ENCODE data around the gene TLX2.

The TLX2 gene

DNA sequence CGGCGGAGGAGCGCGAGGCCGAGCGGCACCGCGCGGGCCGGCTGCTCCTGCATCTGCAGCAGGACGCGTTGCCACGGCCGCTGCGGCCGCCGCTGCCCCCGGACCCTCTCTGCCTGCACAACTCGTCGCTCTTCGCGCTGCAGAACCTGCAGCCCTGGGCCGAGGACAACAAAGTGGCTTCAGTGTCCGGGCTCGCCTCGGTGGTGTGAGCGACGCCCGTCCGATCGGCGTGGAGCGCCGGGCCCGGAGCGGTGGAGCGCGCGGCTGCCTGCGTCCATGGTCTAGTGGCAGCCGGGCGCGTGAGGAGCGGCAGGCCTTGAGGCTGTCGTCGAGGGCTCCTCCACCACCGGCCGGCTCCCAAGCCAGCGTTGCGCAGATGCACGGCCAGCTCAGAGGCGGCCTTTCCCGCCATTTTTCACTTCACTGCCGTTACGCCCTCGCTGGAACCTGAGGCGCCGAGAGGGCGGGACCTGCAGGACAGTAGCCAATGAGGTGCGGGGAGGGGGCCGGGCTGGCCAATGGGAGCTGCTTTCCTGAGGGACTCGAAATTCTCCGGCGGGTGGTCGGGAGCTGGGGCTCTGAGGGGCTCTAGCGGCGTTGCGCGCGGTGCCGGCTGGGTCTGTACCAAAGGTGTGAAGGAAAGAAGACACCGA, 1.9 kb downstream of the TLX2 start:
- Histone ChIP-seq H3K9ac (ENCODE audit: low read length) (no peak overlapping the region), H3K9me3 (ENCODE audit: insufficient read depth, low read length) (no peaks in the 10 kb centered on the region), H3K27me3 (ENCODE audit: low read depth, low read length) (no peaks in the 10 kb centered on the region), H3K4me1 (ENCODE audit: low read length) (peaks cover 16% of the 10 kb centered on the region), H3K4me2 (ENCODE audit: low read length) (no peak overlapping the region), H3K36me3 (replicated peaks; ENCODE audit: low read depth, low read length) (peaks cover 5% of the 10 kb centered on the region), H4K20me1 (ENCODE audit: insufficient read depth, low read length) (no peaks in the 10 kb centered on the region), H3K4me3 (ENCODE audit: low read length) (no peak overlapping the region), H3K27ac (ENCODE audit: low read length) (no peak overlapping the region), H3K79me2 (ENCODE audit: low read length) (no peaks in the 10 kb centered on the region), H2AFZ (ENCODE audit: low read depth, low read length) (no peak overlapping the region)
- TF ChIP-seq EZH2phosphoT487 (IDR thresholded peaks at IDR 0.05; ENCODE audit: low read depth) = no peak
- TF ChIP-seq, protein P1, sequence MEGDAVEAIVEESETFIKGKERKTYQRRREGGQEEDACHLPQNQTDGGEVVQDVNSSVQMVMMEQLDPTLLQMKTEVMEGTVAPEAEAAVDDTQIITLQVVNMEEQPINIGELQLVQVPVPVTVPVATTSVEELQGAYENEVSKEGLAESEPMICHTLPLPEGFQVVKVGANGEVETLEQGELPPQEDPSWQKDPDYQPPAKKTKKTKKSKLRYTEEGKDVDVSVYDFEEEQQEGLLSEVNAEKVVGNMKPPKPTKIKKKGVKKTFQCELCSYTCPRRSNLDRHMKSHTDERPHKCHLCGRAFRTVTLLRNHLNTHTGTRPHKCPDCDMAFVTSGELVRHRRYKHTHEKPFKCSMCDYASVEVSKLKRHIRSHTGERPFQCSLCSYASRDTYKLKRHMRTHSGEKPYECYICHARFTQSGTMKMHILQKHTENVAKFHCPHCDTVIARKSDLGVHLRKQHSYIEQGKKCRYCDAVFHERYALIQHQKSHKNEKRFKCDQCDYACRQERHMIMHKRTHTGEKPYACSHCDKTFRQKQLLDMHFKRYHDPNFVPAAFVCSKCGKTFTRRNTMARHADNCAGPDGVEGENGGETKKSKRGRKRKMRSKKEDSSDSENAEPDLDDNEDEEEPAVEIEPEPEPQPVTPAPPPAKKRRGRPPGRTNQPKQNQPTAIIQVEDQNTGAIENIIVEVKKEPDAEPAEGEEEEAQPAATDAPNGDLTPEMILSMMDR (IDR thresholded peaks at IDR 0.05; ENCODE audit: low read depth, low read length) = no peak

DNA sequence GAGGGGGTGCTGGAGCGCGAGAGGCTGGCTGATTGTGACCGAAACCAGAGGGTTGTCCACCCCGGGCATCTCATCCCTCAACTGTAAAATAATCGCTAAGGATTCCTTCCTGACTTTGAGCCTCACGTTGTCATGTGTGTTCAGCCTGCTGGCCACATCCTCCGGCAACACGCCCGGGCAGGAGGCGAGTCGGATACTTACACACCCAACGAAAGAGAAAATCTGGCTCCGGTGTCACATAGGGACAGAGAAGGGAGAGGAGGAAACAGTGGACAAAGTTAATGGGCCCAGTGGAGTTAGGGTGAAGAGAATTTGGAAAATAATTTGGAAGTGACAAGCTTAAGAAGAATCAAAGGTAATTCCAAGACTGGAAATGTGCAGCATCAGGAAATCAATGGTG, 2.4 kb downstream of the TLX2 start:
- TF ChIP-seq, protein P1 (IDR thresholded peaks at IDR 0.05; ENCODE audit: low read depth, low read length) = no peak
- TF ChIP-seq EZH2phosphoT487 (IDR thresholded peaks at IDR 0.05; ENCODE audit: low read depth) = no peak
- Histone ChIP-seq H3K9ac (ENCODE audit: low read length) (no peak overlapping the region), H3K4me2 (ENCODE audit: low read length) (no peak overlapping the region), H3K27me3 (ENCODE audit: low read depth, low read length) (no peaks in the 10 kb centered on the region), H3K27ac (ENCODE audit: low read length) (no peak overlapping the region), H3K4me1 (ENCODE audit: low read length) (peaks cover 16% of the 10 kb centered on the region), H3K79me2 (ENCODE audit: low read length) (no peaks in the 10 kb centered on the region), H2AFZ (ENCODE audit: low read depth, low read length) (no peak overlapping the region), H3K4me3 (ENCODE audit: low read length) (no peak overlapping the region), H4K20me1 (ENCODE audit: insufficient read depth, low read length) (no peaks in the 10 kb centered on the region), H3K9me3 (ENCODE audit: insufficient read depth, low read length) (no peaks in the 10 kb centered on the region), H3K36me3 (replicated peaks; ENCODE audit: low read depth, low read length) (peaks cover 5% of the 10 kb centered on the region)

DNA sequence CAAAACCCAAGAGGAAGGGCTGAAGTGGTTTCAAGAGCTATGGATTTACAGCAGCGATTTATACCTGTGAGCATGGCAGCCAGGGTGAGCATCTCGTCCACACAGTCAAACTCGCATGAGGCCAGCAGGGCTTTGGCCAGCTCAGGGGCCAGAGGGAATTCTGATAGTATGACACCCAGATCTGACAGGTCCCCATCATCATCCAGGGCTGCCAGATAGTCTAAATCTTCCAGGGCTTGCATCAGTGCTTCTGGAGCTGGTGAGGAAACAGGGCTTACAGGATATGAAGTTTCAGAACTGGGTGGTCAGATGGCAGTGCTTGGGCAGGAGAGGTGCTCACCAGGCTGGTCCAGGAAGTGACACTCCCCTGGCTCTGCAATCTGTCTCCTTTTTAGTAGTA, 8.3 kb downstream of the TLX2 start:
- Histone ChIP-seq H4K20me1 (ENCODE audit: insufficient read depth, low read length) (no peaks in the 10 kb centered on the region), H3K27ac (ENCODE audit: low read length) (no peak overlapping the region), H3K9ac (ENCODE audit: low read length) (no peak overlapping the region), H2AFZ (ENCODE audit: low read depth, low read length) (no peak overlapping the region), H3K4me3 (ENCODE audit: low read length) (no peak overlapping the region), H3K79me2 (ENCODE audit: low read length) (peaks cover 8% of the 10 kb centered on the region), H3K9me3 (ENCODE audit: insufficient read depth, low read length) (no peaks in the 10 kb centered on the region), H3K36me3 (replicated peaks; ENCODE audit: low read depth, low read length) (peaks cover 24% of the 10 kb centered on the region), H3K4me2 (ENCODE audit: low read length) (no peak overlapping the region), H3K27me3 (ENCODE audit: low read depth, low read length) (no peaks in the 10 kb centered on the region), H3K4me1 (ENCODE audit: low read length) (peaks cover 35% of the 10 kb centered on the region)
- TF ChIP-seq, protein P1 (IDR thresholded peaks at IDR 0.05; ENCODE audit: low read depth, low read length) = no peak
- TF ChIP-seq EZH2phosphoT487 (IDR thresholded peaks at IDR 0.05; ENCODE audit: low read depth) = no peak

DNA sequence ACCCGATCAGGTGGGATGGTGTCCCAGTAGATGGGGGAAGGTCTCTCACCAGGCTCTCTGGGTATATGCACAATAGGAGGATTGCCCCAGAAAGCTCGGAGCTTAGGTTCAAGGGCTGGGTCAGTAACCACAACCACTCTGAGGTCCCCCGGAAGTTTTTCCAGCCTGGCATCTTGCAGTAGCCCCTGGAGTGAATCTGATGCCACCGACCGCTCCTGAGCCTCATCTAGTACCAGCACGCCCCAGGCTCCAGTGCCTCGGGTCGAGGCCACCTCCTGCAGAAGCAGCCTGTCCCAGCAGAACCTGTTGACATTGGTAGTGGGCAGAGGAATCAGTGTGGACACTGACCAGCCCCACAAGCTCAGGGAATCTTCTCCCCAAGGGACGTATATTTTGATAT, 9.8 kb downstream of the TLX2 start:
- Histone ChIP-seq H4K20me1 (ENCODE audit: insufficient read depth, low read length) (no peaks in the 10 kb centered on the region; the same call in 1 of the 2 replicates), H3K4me1 (ENCODE audit: low read length) (peaks cover 46% of the 10 kb centered on the region), H3K79me2 (ENCODE audit: low read length) (peaks cover 22% of the 10 kb centered on the region), H3K27ac (ENCODE audit: low read length) (no peak overlapping the region), H3K36me3 (replicated peaks; ENCODE audit: low read depth, low read length) (peaks cover 39% of the 10 kb centered on the region), H3K27me3 (ENCODE audit: low read depth, low read length) (no peaks in the 10 kb centered on the region), H2AFZ (ENCODE audit: low read depth, low read length) (no peak overlapping the region), H3K9me3 (ENCODE audit: insufficient read depth, low read length) (no peaks in the 10 kb centered on the region), H3K4me3 (ENCODE audit: low read length) (no peak overlapping the region), H3K9ac (ENCODE audit: low read length) (no peak overlapping the region), H3K4me2 (ENCODE audit: low read length) (no peak overlapping the region)
- TF ChIP-seq, protein P1 (IDR thresholded peaks at IDR 0.05; ENCODE audit: low read depth, low read length) = no peak
- no peak for TF ChIP-seq EZH2phosphoT487 (IDR thresholded peaks at IDR 0.05; ENCODE audit: low read depth)
